ENCODE data around the gene PRSS36. TPM values are rescaled to one million over a fixed set of nuclear protein-coding genes. Genes with fewer than 3 reads are reported as not detected.
"Not testable (repeated sequence)": the region's sequence is repeated elsewhere in the genome, so short reads cannot be mapped to it uniquely, and the experiment has no call there.

The PRSS36 gene
- 0.59 and 1.1 TPM in 2 replicates for total RNA-seq (2014; rRNA removed; shearing (Covaris generic))

- Histone ChIP-seq H3K36me3 (replicated peaks; ENCODE audit: control insufficient read depth, insufficient read depth, low read length) (no peaks in the 10 kb centered on the region), H3K4me3 (ENCODE audit: insufficient read depth, low read depth, low read length) (no peak within 1 kb of the TSS), H3K27me3 (ENCODE audit: control insufficient read depth, insufficient read depth, low read length) (peaks cover 22% of the 10 kb centered on the region)
- peak; percentile 50 for DNase-seq
Measured at GRCh38 chr16:31149894-31150890, at the start of gene PRSS36. Gene PRSS36, minus strand, starts transcription at chr16:31150066. Its CDS starts 31 bp downstream, at chr16:31150035.

- no peak overlapping the region for H3K4me3 ChIP-seq (ENCODE audit: insufficient read depth, low read depth, low read length)
- DNase-seq, result no peak
- H3K27me3 ChIP-seq (ENCODE audit: control insufficient read depth, insufficient read depth, low read length), result peaks cover 10% of the 10 kb centered on the region
- H3K36me3 ChIP-seq (replicated peaks; ENCODE audit: control insufficient read depth, insufficient read depth, low read length), result peaks cover 21% of the 10 kb centered on the region
Measured at GRCh38 chr16:31199430-31200041, 49.7 kb upstream of the PRSS36 start.

- peaks cover 31% of the 10 kb centered on the region for H3K36me3 ChIP-seq (replicated peaks; ENCODE audit: control insufficient read depth, insufficient read depth, low read length)
- no peak for DNase-seq
- H3K4me3 ChIP-seq (ENCODE audit: insufficient read depth, low read depth, low read length), result no peak overlapping the region
- peaks cover 10% of the 10 kb centered on the region for H3K27me3 ChIP-seq (ENCODE audit: control insufficient read depth, insufficient read depth, low read length)
Measured at GRCh38 chr16:31198207-31198882, 48.5 kb upstream of the PRSS36 start.

- Histone ChIP-seq H3K4me3 (ENCODE audit: insufficient read depth, low read depth, low read length) (no peak overlapping the region), H3K36me3 (replicated peaks; ENCODE audit: control insufficient read depth, insufficient read depth, low read length) (peaks cover 47% of the 10 kb centered on the region), H3K27me3 (ENCODE audit: control insufficient read depth, insufficient read depth, low read length) (no peaks in the 10 kb centered on the region; the same call in 1 of the 2 replicates)
- DNase-seq, result no peak
Measured at GRCh38 chr16:31196324-31197088, 46.6 kb upstream of the PRSS36 start.

- H3K4me3 ChIP-seq (ENCODE audit: insufficient read depth, low read depth, low read length); DNase-seq; H3K27me3 ChIP-seq (ENCODE audit: control insufficient read depth, insufficient read depth, low read length): not testable (repeated sequence)
- H3K36me3 ChIP-seq (replicated peaks; ENCODE audit: control insufficient read depth, insufficient read depth, low read length), result peaks cover 53% of the 10 kb centered on the region
Measured at GRCh38 chr16:31195861-31196260, 46.0 kb upstream of the PRSS36 start.

GRCh38 chr16:31194898-31195297 lies 45.0 kb upstream of the PRSS36 start:
- no peak for DNase-seq
- Histone ChIP-seq H3K4me3 (ENCODE audit: insufficient read depth, low read depth, low read length) (no peak overlapping the region), H3K27me3 (ENCODE audit: control insufficient read depth, insufficient read depth, low read length) (no peaks in the 10 kb centered on the region), H3K36me3 (replicated peaks; ENCODE audit: control insufficient read depth, insufficient read depth, low read length) (peaks cover 63% of the 10 kb centered on the region)

- no peak for DNase-seq
- Histone ChIP-seq H3K27me3 (ENCODE audit: control insufficient read depth, insufficient read depth, low read length) (no peaks in the 10 kb centered on the region), H3K36me3 (replicated peaks; ENCODE audit: control insufficient read depth, insufficient read depth, low read length) (peaks cover 68% of the 10 kb centered on the region), H3K4me3 (ENCODE audit: insufficient read depth, low read depth, low read length) (no peak overlapping the region)
Measured at GRCh38 chr16:31193874-31194273, 44.0 kb upstream of the PRSS36 start.

GRCh38 chr16:31192856-31193642 lies 43.2 kb upstream of the PRSS36 start:
- Histone ChIP-seq H3K4me3 (ENCODE audit: insufficient read depth, low read depth, low read length) (no peak overlapping the region), H3K27me3 (ENCODE audit: control insufficient read depth, insufficient read depth, low read length) (no peaks in the 10 kb centered on the region), H3K36me3 (replicated peaks; ENCODE audit: control insufficient read depth, insufficient read depth, low read length) (peaks cover 72% of the 10 kb centered on the region)
- no peak for DNase-seq

- no peak overlapping the region for H3K4me3 ChIP-seq (ENCODE audit: insufficient read depth, low read depth, low read length)
- peaks cover 83% of the 10 kb centered on the region for H3K36me3 ChIP-seq (replicated peaks; ENCODE audit: control insufficient read depth, insufficient read depth, low read length)
- no peaks in the 10 kb centered on the region for H3K27me3 ChIP-seq (ENCODE audit: control insufficient read depth, insufficient read depth, low read length)
- DNase-seq, result no peak
Measured at GRCh38 chr16:31191697-31192428, 42.0 kb upstream of the PRSS36 start.

- Histone ChIP-seq H3K4me3 (ENCODE audit: insufficient read depth, low read depth, low read length) (no peak overlapping the region), H3K36me3 (replicated peaks; ENCODE audit: control insufficient read depth, insufficient read depth, low read length) (peaks cover 86% of the 10 kb centered on the region), H3K27me3 (ENCODE audit: control insufficient read depth, insufficient read depth, low read length) (no peaks in the 10 kb centered on the region)
- no peak for DNase-seq
Measured at GRCh38 chr16:31190818-31191444, 41.1 kb upstream of the PRSS36 start.

GRCh38 chr16:31190061-31190460 lies 40.2 kb upstream of the PRSS36 start:
- Histone ChIP-seq H3K4me3 (ENCODE audit: insufficient read depth, low read depth, low read length) (no peak overlapping the region), H3K36me3 (replicated peaks; ENCODE audit: control insufficient read depth, insufficient read depth, low read length) (peaks cover 91% of the 10 kb centered on the region), H3K27me3 (ENCODE audit: control insufficient read depth, insufficient read depth, low read length) (no peaks in the 10 kb centered on the region)
- no peak for DNase-seq

GRCh38 chr16:31189412-31189778 lies 39.5 kb upstream of the PRSS36 start:
- DNase-seq, result no peak
- Histone ChIP-seq H3K27me3 (ENCODE audit: control insufficient read depth, insufficient read depth, low read length) (no peaks in the 10 kb centered on the region), H3K36me3 (replicated peaks; ENCODE audit: control insufficient read depth, insufficient read depth, low read length) (peaks cover 87% of the 10 kb centered on the region), H3K4me3 (ENCODE audit: insufficient read depth, low read depth, low read length) (no peak overlapping the region)

Measured in H7 (cell line).